K562 (cell line): Measurements from ENCODE around the gene PPM1E.

Experiments
- FOSL1 ChIP-seq: fragments of 200-800 bp; sonication (Bioruptor generic); conservative IDR thresholded peaks from 2 replicates; pipeline ENCODE4 v1.6.1; 2016; ENCODE audit warnings: missing genetic modification characterization, missing compliant biosample characterization
- POLR2A ChIP-seq: fragments of 450-650 bp; conservative IDR thresholded peaks from 2 replicates; pipeline ENCODE4 v1.6.1; 2016
- TF ChIP-seq, protein P1 (sequence below): sonication (generic); formaldehyde crosslinking; IDR thresholded peaks from 2 replicates; pipeline ENCODE4 v1.8.0; 2023; ENCODE audit warnings: mild to moderate bottlenecking, missing genetic modification reagents

DNA sequence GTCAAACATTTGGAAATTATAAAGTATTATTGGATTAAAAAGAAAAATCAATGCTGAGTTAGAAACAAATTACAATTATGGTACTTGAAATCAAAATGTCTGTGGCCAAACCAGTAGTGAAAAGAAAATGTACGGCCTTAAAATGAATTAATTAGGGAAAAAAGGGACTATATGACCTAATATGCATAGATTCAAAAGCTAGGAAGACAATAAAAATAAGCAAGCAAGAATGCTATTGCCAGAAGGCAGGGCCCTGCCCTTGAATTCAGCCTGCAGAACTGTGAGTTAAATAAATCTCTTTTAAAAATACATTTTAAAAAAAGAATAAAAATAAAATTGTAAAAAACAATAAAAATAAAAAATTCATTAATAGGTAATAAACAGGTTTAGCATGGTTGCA, 262.4 kb downstream of the PPM1E start:
- TF ChIP-seq, protein P1, sequence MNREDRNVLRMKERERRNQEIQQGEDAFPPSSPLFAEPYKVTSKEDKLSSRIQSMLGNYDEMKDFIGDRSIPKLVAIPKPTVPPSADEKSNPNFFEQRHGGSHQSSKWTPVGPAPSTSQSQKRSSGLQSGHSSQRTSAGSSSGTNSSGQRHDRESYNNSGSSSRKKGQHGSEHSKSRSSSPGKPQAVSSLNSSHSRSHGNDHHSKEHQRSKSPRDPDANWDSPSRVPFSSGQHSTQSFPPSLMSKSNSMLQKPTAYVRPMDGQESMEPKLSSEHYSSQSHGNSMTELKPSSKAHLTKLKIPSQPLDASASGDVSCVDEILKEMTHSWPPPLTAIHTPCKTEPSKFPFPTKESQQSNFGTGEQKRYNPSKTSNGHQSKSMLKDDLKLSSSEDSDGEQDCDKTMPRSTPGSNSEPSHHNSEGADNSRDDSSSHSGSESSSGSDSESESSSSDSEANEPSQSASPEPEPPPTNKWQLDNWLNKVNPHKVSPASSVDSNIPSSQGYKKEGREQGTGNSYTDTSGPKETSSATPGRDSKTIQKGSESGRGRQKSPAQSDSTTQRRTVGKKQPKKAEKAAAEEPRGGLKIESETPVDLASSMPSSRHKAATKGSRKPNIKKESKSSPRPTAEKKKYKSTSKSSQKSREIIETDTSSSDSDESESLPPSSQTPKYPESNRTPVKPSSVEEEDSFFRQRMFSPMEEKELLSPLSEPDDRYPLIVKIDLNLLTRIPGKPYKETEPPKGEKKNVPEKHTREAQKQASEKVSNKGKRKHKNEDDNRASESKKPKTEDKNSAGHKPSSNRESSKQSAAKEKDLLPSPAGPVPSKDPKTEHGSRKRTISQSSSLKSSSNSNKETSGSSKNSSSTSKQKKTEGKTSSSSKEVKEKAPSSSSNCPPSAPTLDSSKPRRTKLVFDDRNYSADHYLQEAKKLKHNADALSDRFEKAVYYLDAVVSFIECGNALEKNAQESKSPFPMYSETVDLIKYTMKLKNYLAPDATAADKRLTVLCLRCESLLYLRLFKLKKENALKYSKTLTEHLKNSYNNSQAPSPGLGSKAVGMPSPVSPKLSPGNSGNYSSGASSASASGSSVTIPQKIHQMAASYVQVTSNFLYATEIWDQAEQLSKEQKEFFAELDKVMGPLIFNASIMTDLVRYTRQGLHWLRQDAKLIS = no peak
- TF ChIP-seq FOSL1 = no peak
- no peak for TF ChIP-seq POLR2A
